Ovary (tissue), 3 donors: Measurements from ENCODE around the gene STPG1.

Experiments
- CTCF ChIP-seq, 3 donors: fragments of 450-650 bp in 2 of 3; fragments of 200-600 bp in 1 of 3; IDR thresholded peaks; one replicate each; pipeline versions ENCODE4 v1.5.1 to v1.8.0; 2016 to 2022; ENCODE audit warnings: antibody characterized with exemption in 3 of 3, mild to moderate bottlenecking in 1 of 3
- EP300 ChIP-seq: sonication (generic); formaldehyde crosslinking; IDR thresholded peaks from one replicate; pipeline ENCODE4 v1.6.1; 2017; ENCODE audit warnings: antibody characterized with exemption
- POLR2A ChIP-seq: fragments of 450-650 bp; IDR thresholded peaks from one replicate; pipeline ENCODE4 v1.6.1; 2017; ENCODE audit warnings: antibody characterized with exemption, mild to moderate bottlenecking, moderate library complexity
- donor health status: DM: no; HTN: no; CAD: no.

DNA sequence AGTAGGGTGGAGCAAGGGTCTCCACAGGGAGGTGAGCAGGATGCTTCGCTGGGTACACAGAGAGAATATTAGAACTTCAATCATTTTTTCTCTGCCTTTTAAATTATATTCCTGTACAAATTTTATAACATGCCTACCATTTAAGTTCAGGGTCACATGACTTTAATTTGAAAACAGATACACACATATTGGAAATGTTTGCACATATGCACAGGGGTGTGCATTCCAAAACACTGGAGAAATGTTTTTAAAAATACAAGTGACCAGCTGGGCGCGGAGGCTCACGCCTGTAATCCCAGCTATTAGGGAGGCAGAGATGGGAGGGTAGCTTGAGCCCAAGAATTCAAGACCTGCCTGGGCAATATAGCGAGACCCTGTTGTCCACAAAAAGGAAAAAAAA, 41.7 kb upstream of the STPG1 start:
- TF ChIP-seq POLR2A = no peak
- no peak for TF ChIP-seq CTCF (IDR thresholded peaks at IDR 0.05)
- TF ChIP-seq EP300 = no peak
